CD4-positive, alpha-beta T cell treated with Interleukin-12 subunit alpha and Interleukin-12 subunit beta, for 1 hour (primary cell): Measurements from ENCODE around the gene SPANXC.
"Not testable (repeated sequence)": the region's sequence is repeated elsewhere in the genome, so short reads cannot be mapped to it uniquely, and the experiment has no call there.

Experiments
- DNase-seq: peaks from one replicate; pipeline ENCODE4 v3.0.0-alpha.2; 2020

Gene SPANXC, protein sequence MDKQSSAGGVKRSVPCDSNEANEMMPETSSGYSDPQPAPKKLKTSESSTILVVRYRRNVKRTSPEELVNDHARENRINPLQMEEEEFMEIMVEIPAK

GRCh38 chrX:141242417-141242816 lies at the start of gene SPANXC:
TSS of gene SPANXC (minus strand) at chrX:141242517. CDS start at chrX:141242457, 60 bp downstream.
- DNase-seq = not testable (repeated sequence)

GRCh38 chrX:141279476-141279875 lies 37.2 kb upstream of the SPANXC start:
- DNase-seq = no peak

- DNase-seq = peak; percentile 10
These were observed 36.0 kb upstream of the SPANXC start for GRCh38 chrX:141278306-141278705.

DNA sequence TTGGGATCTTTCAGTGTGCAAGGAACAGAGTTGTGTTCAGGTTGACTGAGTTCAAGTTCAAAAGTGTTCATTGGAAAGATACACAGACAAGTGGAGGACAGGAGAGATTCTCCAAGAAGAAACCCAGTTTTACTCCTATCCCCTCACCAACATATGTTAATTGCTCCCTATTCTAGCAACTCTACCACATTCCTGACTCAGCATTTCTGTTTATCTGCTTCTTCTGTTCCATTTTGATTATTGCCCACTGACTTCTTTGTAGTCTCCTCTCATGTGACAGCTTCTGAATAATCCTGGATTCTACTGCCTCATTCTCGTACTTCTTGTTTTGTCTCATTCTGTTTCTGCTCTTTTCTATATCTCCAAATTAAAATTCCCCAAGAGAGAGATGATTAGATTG lies 15.8 kb upstream of the SPANXC start:
- DNase-seq = no peak

GRCh38 chrX:141221611-141222010 lies 20.7 kb downstream of the SPANXC start:
- DNase-seq = no peak

DNA sequence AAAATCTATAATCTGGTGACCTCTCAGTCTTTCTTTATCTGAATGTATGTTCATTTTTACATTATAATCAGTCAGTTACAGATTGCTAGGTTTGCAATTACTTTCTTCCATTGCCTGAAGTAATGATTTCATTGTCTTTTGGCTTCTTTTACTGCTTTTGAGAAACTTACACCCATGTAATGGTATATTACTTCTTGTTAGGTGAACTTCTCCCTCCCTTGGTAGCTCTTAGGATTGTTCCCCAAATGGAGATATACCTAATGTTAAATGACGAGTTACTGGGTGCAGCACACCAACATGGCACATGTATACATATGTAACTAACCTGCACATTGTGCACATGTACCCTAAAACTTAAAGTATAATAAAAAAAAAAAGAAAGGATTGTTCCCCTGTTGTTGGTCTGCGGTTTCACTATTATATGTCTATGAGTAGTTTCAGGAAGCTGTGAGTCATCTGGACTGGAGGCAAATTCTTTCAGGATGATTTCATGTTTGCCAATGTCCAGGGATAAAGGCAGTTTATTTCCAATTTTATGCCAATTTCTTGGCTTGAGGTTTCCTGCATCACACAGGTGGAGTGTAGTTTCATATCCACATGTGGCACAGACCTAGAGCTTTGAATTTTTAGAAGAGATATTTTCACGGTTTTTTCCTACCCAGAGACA lies 21.8 kb downstream of the SPANXC start:
- DNase-seq = no peak

GRCh38 chrX:141214196-141214595 lies 28.1 kb downstream of the SPANXC start:
- no peak for DNase-seq

GRCh38 chrX:141201962-141202361 lies 40.4 kb downstream of the SPANXC start:
- no peak for DNase-seq
